ENCODE results near the gene UQCR10. TPM values are rescaled to one million over a fixed set of nuclear protein-coding genes. Genes with fewer than 3 reads are reported as not detected.

UQCR10 gene
- total RNA-seq, 1 donor from 2014 or later: 90.1 TPM

DNA sequence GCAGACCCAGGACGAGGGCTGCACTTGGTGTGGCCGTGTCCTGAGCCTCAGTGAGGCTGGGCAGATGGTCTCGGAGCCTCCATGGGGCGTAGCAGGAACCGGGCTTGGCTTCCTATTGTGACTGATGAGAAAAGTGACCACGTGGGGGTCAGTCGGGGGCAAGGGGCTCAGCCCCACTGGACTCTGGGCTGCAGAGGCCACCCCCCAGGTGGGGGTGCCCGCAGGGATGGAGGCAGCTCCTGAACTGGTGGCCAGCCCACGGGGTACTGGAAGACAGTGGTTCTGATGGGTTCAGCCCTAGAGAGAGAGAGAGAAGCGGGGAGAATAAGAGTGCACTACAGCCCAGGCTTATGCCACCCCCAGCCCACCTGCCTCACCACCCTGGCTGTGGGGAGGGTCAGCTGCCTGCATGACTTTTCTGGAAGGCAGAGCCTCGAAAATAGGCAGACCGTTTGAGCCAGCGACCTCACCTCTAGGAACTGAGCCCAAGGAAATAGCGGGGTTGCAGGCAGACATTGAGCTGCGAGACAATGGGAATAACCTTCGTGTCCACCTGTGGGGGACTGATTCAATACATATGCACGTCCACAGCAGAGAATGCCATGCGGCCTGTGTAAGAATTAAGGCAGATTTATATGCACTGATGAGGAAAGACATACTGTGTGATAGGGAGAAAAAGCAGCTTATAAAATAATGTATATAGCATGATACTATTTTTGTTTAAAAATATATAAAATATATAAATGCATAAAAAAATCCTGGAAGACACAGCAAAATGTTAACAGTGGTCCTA lies 35.9 kb upstream of the UQCR10 start:
- no peak for DNase-seq
- Mint-ChIP-seq H3K9me3 (no peaks in the 10 kb centered on the region), H3K27me3 (no peaks in the 10 kb centered on the region), H3K4me1 (no peaks in the 10 kb centered on the region), H3K4me3 (no peak overlapping the region), H3K27ac (no peak overlapping the region), H3K36me3 (ENCODE audit: low read depth) (no peaks in the 10 kb centered on the region)
- intact Hi-C loops (cut with micrococcal nuclease): no loop called here

DNA sequence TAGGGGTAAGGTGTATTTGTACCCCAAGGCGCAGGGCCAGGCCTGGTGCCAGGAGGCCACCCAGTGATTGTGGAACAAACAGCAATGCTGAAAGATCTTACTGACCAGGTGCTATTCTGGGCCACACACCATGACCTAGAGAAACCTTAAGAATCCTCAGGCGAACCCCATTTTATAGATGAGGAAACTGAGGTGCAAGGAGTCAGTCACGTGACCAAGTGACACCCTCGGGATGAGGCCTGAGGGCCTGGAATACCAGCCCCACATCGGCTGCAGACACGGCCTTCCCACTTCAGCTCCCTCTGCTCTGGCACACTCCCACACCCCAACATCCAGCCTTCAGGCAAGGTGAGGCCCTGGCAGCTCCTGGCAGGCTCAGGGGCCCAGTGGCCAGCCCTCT lies 34.3 kb upstream of the UQCR10 start:
- Mint-ChIP-seq H3K4me3 (no peak overlapping the region), H3K4me1 (no peaks in the 10 kb centered on the region), H3K27me3 (no peaks in the 10 kb centered on the region), H3K9me3 (no peaks in the 10 kb centered on the region), H3K36me3 (ENCODE audit: low read depth) (no peaks in the 10 kb centered on the region), H3K27ac (no peak overlapping the region)
- intact Hi-C loops (cut with micrococcal nuclease): no loop called here
- DNase-seq: no peak

DNA sequence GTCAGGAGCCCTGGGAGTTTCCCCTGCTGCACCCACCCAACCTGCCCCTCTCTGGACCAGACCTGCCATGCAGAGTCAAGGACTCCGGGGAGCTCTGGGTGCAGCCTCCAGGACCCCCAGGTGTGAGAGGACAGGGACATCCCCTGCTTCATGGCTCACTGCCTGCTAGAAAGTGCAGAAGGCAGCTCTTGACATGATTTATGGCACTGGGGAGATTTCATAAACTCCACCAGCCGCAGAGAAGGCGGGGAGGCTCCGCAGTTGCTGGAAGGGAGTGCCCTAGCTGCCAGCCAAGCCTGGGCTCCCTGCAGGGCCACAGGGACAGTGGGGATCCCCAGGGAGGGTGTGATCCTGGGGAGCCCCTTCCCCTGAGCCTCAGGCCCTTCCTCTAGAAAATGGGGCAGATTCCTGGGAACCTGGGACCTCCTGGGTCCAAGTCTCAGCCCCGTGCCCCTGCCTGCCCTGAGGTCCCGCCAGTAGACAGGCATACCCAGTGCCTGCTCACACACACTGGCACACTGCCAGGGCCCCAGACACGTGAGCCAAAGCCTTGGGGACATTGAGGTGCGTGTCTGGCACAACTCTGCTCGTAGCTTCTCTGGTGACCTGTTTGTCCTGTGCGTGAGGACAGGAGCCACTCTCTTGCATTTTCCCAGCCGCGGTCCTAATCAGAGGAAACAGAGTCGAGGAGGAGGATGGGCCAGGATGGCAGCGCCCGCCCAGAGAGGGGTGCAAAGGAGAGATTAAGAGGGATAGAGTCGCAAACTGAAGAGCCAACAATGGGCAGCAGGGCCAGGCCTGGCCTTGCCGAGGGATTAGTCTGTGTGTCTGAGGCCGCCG lies 33.6 kb upstream of the UQCR10 start:
- no peaks in the 10 kb centered on the region for H3K36me3 Mint-ChIP-seq (ENCODE audit: low read depth)
- no peaks in the 10 kb centered on the region for H3K27me3 Mint-ChIP-seq
- no peak overlapping the region for H3K27ac Mint-ChIP-seq
- H3K4me1 Mint-ChIP-seq: no peaks in the 10 kb centered on the region
- H3K4me3 Mint-ChIP-seq: no peak overlapping the region
- intact Hi-C loops (cut with micrococcal nuclease): no loop called here
- DNase-seq: no peak
- H3K9me3 Mint-ChIP-seq: no peaks in the 10 kb centered on the region

DNA sequence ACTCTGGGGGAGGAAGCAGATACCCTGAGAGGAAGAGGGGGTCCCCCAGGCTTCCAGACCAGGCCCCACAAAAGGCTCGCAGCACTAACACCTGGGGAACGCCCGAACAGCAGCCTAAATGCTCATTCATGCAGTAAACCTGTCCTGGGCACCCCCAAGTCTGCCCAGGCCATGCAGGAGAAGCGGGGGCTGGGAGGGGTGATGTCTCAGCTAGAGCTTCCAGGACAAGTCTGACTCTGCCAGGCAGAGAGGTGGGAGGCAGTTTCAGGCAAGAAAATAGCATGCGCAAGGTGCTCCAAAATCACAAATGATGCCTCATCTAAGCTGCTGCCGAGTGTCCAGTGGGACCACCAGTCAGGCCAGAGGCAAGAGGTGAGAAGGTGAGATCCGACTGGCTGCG lies 32.8 kb upstream of the UQCR10 start:
- no peaks in the 10 kb centered on the region for H3K9me3 Mint-ChIP-seq
- no peak overlapping the region for H3K4me3 Mint-ChIP-seq
- no peak for DNase-seq
- H3K4me1 Mint-ChIP-seq: no peaks in the 10 kb centered on the region
- no peaks in the 10 kb centered on the region for H3K27me3 Mint-ChIP-seq
- intact Hi-C loops (cut with micrococcal nuclease): no loop called here
- peaks cover under 1% of the 10 kb centered on the region for H3K36me3 Mint-ChIP-seq (ENCODE audit: low read depth)
- H3K27ac Mint-ChIP-seq: no peak overlapping the region

DNA sequence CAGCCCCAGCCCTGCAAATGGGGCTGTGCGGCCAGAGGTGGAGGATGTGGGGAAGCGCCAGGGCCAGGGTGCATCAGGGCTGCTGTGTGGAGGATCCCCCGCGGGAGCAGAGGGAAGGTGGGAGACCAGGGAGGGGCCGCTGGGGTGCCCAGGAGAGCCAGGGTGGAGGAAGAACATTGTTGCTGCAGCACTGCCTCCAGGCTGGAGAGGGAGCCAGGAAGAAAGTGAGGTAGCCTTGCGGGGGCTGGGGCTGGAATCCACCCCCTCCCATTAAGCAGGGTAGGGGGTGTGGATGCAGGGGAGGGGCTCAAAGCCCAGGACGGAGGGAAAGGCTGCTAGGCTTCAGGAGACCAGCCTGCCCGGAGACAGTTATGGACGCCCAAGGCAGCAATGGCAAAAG lies 32.3 kb upstream of the UQCR10 start:
- H3K36me3 Mint-ChIP-seq (ENCODE audit: low read depth): peaks cover 2% of the 10 kb centered on the region

DNA sequence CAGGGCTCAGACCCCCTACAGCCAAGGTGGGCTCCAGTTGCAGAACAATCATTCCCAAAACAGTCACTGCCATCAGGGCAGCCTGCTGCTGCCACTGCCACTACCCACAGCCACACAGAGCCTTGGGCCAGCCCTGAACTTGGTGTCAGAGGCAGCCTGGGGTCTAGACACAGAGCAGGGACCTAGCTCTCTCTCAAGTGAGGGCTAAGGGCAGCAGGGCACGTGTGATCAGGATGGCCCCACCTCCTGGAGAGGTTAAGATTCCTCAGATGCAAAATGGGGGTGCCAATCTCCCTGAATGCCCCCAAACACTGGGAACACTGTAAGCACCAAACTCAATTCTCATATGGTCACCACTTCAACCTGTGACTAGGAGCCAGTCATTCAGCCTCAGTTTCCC lies 31.8 kb upstream of the UQCR10 start:
- no peaks in the 10 kb centered on the region for H3K27me3 Mint-ChIP-seq
- H3K9me3 Mint-ChIP-seq: no peaks in the 10 kb centered on the region
- DNase-seq: no peak
- peaks cover 2% of the 10 kb centered on the region for H3K36me3 Mint-ChIP-seq (ENCODE audit: low read depth)
- no peak overlapping the region for H3K27ac Mint-ChIP-seq
- intact Hi-C loops (cut with micrococcal nuclease): no loop called here
- H3K4me1 Mint-ChIP-seq: no peaks in the 10 kb centered on the region
- no peak overlapping the region for H3K4me3 Mint-ChIP-seq

More for the DNA sequence above, 32.3 kb upstream of the UQCR10 start:
- no peaks in the 10 kb centered on the region for H3K27me3 Mint-ChIP-seq
- no peak for DNase-seq
- intact Hi-C loops (cut with micrococcal nuclease): no loop called here
- no peak overlapping the region for H3K4me3 Mint-ChIP-seq
- no peak overlapping the region for H3K27ac Mint-ChIP-seq
- H3K9me3 Mint-ChIP-seq: no peaks in the 10 kb centered on the region
- no peaks in the 10 kb centered on the region for H3K4me1 Mint-ChIP-seq

DNA sequence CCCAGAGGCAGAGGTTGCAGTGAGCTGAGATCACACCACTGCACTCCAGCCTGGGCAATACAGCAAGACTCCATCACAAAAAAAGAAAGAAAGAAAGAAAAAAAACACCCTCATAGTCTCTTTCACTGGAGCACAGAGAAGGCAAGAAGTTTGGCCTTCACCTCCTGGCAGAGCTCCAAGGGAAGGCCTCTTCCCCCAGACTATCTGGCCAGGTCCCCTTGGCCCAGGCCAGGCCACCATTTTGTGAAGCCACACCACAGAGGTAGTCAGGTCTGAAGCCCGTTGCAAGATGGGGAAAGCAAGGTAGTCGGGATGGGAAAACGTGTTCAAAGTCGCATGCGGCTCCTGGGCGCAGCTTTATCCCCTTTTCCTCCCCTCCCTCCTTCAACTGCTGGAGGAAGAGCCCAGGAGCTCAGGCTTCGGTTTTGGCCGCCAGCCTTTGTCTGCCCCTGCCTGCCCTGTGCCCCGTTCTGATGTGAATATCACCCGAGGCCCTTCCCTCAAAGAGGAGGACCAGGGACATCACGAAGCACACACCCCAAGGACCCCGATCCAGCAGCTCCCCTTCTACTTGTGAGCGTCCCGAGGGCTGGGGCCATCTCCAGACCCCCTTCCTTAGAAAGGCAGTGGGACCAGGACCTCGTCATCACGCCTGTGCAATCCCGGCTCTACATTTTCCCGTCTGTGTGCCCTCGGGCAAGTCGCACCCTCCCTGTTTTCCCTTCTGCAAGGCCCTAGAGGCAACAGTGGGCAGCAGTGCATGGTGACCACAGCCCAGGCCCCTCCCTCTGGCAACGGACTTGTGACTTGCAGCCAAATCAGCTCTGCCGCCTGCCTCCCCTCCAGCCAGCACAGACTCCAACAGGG lies 29.7 kb upstream of the UQCR10 start:
- Mint-ChIP-seq H3K4me3 (no peak overlapping the region), H3K4me1 (no peaks in the 10 kb centered on the region), H3K9me3 (no peaks in the 10 kb centered on the region), H3K27me3 (no peaks in the 10 kb centered on the region), H3K27ac (no peak overlapping the region), H3K36me3 (ENCODE audit: low read depth) (peaks cover 2% of the 10 kb centered on the region)
- intact Hi-C loops (cut with micrococcal nuclease): no loop called here
- no peak for DNase-seq

DNA sequence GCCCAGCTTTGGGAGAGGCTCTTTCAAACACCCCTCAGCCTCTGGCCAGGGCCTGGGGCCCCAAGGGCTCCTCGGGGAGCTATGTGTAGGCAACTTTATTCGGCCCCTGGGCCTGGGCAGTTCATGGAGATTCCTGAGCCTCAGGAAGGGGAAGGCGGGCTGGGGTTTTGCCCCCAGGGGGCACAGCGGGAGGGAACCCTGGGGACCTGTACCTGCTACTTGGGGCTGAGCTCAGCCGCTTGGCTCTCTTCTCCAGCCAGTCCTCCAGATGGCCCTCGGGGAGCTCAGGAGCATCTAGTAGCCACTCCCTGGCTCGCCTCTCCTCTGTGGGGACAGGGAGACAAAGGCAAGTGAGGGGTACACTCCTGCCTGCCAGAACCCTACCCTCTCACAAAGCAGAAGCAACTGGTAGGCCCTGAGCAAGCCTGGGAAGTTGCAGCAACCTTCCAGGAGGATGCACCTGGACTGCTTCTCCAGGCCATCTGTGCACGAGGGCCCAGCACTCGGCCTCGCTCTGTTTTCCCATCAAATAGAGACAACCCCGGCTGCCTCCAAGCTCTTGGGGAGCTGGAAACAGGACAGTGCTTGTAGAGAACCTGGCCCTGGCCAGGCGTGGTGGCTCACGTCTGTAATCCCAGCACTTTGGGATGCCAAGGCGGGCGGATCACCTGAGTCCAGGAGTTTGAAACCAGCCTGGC lies 28.9 kb upstream of the UQCR10 start:
- no peaks in the 10 kb centered on the region for H3K4me1 Mint-ChIP-seq
- intact Hi-C loops (cut with micrococcal nuclease): no loop called here
- no peak for DNase-seq
- no peaks in the 10 kb centered on the region for H3K9me3 Mint-ChIP-seq
- H3K36me3 Mint-ChIP-seq (ENCODE audit: low read depth): peaks cover 2% of the 10 kb centered on the region
- H3K4me3 Mint-ChIP-seq: no peak overlapping the region
- H3K27me3 Mint-ChIP-seq: no peaks in the 10 kb centered on the region
- H3K27ac Mint-ChIP-seq: no peak overlapping the region

DNA sequence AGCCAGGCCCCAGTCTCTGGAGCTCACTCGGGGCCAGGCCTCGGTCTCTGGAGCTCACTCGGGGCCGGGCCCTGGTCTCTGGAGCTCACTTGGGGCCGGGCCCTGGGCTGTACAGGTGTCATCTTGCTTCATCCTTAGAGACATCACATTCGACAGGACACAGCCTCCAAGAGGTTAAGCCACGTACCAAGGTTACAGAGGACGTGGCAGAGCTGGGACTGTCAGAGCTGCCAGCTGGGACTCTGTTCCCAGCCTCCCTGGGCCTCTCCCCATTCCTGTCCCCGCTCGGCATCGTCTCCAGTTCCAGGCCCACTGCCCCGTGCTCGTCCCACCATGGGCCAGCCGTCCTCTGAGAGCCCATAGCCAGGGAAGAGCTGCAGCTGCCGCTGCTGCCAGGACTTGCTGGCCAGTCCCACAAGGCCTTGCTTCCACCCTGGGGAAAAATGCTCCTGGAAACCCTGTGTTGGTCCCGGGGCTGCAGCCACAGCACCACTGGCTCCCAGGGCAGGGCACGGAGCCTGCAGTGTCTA lies 27.8 kb upstream of the UQCR10 start:
- Mint-ChIP-seq H3K27me3 (no peaks in the 10 kb centered on the region), H3K36me3 (ENCODE audit: low read depth) (peaks cover 2% of the 10 kb centered on the region), H3K27ac (no peak overlapping the region), H3K4me3 (no peak overlapping the region), H3K4me1 (no peaks in the 10 kb centered on the region), H3K9me3 (no peaks in the 10 kb centered on the region)
- DNase-seq: no peak
- intact Hi-C loops (cut with micrococcal nuclease): no loop called here

DNA sequence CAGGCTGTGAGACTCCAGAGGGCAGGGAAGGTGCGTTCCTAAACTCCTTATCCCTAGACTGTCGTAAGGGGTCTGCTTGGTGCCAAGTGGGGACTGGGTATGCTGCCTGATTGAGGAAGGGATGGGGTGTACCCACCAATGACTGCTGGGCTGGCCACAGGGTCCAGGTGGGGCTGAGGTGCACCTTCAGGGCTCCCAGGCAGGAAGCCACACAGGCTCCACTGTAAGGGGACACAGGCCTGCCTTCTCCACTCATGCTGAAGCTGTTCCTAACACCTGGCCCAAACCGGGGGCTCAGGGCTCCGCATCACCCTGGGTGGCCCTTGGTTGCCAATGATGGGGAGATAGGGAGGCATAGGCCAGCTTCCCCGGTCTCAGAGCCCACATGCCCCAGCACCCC lies 27.0 kb upstream of the UQCR10 start:
- Mint-ChIP-seq H3K4me3 (no peak overlapping the region), H3K27me3 (no peaks in the 10 kb centered on the region), H3K4me1 (no peaks in the 10 kb centered on the region), H3K36me3 (ENCODE audit: low read depth) (peaks cover 2% of the 10 kb centered on the region), H3K27ac (no peak overlapping the region), H3K9me3 (no peaks in the 10 kb centered on the region)
- intact Hi-C loops (cut with micrococcal nuclease): no loop called here
- DNase-seq: no peak

DNA sequence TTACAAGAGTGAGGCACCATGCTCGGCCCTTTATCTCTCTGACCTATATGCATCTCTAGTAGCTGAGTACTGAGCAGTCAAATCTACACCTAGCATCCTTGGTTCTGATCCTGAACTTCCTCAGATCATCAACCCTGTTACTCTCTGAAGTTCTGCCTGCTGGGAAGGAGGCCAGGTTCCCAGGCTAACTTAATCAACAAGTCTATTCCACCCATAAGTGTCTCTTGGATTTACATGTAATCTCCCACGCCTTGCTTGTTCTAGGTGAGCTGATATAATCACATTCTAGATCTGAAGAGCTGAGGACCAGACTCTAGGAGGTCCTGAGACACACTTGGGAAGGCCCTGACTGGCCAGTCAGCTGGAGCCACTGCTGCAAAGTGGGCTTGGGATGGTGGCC lies 25.2 kb upstream of the UQCR10 start:
- no peak overlapping the region for H3K27ac Mint-ChIP-seq
- no peaks in the 10 kb centered on the region for H3K27me3 Mint-ChIP-seq
- H3K4me3 Mint-ChIP-seq: no peak overlapping the region
- H3K4me1 Mint-ChIP-seq: no peaks in the 10 kb centered on the region
- intact Hi-C loops (cut with micrococcal nuclease): no loop called here
- peaks cover 4% of the 10 kb centered on the region for H3K36me3 Mint-ChIP-seq (ENCODE audit: low read depth)
- no peaks in the 10 kb centered on the region for H3K9me3 Mint-ChIP-seq
- DNase-seq: no peak

DNA sequence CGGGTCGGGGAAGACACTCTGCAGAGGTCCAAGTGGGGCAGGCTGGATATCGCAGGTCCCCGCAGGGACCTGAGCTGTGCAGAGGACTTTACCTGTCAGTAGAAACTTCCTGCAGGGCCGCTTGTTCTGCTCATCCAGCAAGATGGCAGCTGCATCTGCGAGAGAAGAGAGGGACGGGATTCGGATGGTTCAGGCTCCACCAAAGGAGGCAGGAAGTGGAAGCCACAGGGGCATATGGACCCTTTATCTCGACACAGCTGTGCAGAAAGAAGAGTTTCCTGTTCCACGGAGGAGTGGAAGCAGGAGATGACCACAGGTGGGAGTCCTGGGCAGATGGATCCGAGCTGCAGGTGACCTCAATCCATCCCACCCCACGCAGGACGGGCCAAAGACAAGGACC lies 24.8 kb upstream of the UQCR10 start:
- no peak for DNase-seq

DNA sequence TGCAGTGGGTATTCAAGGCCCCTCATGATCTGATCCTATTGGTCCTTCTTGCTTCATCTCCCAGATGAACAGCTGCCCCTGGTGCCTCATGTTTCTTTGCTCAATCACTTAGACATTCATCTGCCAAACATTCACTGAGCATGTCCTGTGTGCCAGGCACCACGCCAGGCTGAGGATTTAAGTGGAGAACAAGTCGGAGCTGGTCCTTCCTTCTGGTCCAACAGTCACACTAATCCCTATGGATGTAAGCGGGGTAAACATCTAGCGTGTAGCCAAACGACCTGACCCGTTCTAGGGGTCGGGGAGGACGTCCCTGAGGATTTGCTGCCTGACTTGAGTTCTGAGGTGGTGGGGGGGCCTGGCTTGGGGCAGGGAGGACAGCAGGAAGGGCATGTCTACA lies 22.3 kb upstream of the UQCR10 start:
- H3K27me3 Mint-ChIP-seq: no peaks in the 10 kb centered on the region
- H3K4me3 Mint-ChIP-seq: no peak overlapping the region
- DNase-seq: no peak
- H3K4me1 Mint-ChIP-seq: no peaks in the 10 kb centered on the region
- no peak overlapping the region for H3K27ac Mint-ChIP-seq
- H3K9me3 Mint-ChIP-seq: no peaks in the 10 kb centered on the region
- intact Hi-C loops (cut with micrococcal nuclease): no loop called here
- H3K36me3 Mint-ChIP-seq (ENCODE audit: low read depth): peaks cover 13% of the 10 kb centered on the region

More for the DNA sequence above, 24.8 kb upstream of the UQCR10 start:
- H3K4me3 Mint-ChIP-seq: no peak overlapping the region
- H3K9me3 Mint-ChIP-seq: no peaks in the 10 kb centered on the region
- H3K4me1 Mint-ChIP-seq: no peaks in the 10 kb centered on the region
- H3K27me3 Mint-ChIP-seq: no peaks in the 10 kb centered on the region
- peaks cover 5% of the 10 kb centered on the region for H3K36me3 Mint-ChIP-seq (ENCODE audit: low read depth)
- intact Hi-C loops (cut with micrococcal nuclease): no loop called here
- H3K27ac Mint-ChIP-seq: no peak overlapping the region

Measured in activated CD4-positive, alpha-beta T cell treated with anti-CD3 and anti-CD28 coated beads, Interleukin-2, amount 10 ng/mL, durations not matched to agents 24 days and 14 days (primary cell).